GM21423 (cell line): ENCODE data around the gene OGFRL1.
A peak's percentile ranks its signal among the peaks of the same experiment; 100 is the strongest.
"Not testable (repeated sequence)": the region's sequence is repeated elsewhere in the genome, so short reads cannot be mapped to it uniquely, and the experiment has no call there.

Source experiments
- ATAC-seq: cut with Tn5 transposase; IDR thresholded peaks from one replicate; pipeline ENCODE4 v1.9.1; 2021; ENCODE audit warnings: mild to moderate bottlenecking, moderate library complexity; ENCODE audit not compliant: unreplicated experiment

Gene OGFRL1

GRCh38 chr6:71288228-71289038 lies at the start of gene OGFRL1:
Gene OGFRL1 (plus strand): TSS chr6:71288811. CDS start chr6:71288937, 126 bp downstream.
- ATAC-seq = peak; percentile 81

- no peak for ATAC-seq
These were observed 48.9 kb upstream of the OGFRL1 start for GRCh38 chr6:71239694-71240093.

- no peak for ATAC-seq
These were observed 43.2 kb upstream of the OGFRL1 start for GRCh38 chr6:71245265-71246049.

GRCh38 chr6:71246596-71246995 lies 42.0 kb upstream of the OGFRL1 start:
- no peak for ATAC-seq

GRCh38 chr6:71248306-71248765 lies 40.3 kb upstream of the OGFRL1 start:
- peak; percentile 94 for ATAC-seq

- no peak for ATAC-seq
These were observed 39.6 kb upstream of the OGFRL1 start for GRCh38 chr6:71248878-71249544.

GRCh38 chr6:71250099-71250602 lies 38.5 kb upstream of the OGFRL1 start:
- no peak for ATAC-seq

GRCh38 chr6:71252410-71252809 lies 36.2 kb upstream of the OGFRL1 start:
- no peak for ATAC-seq

- ATAC-seq = no peak
These were observed 35.7 kb upstream of the OGFRL1 start for GRCh38 chr6:71252960-71253359.

- no peak for ATAC-seq
These were observed 34.3 kb upstream of the OGFRL1 start for GRCh38 chr6:71254323-71254722.

- no peak for ATAC-seq
These were observed 30.3 kb upstream of the OGFRL1 start for GRCh38 chr6:71258078-71258866.

GRCh38 chr6:71259888-71260604 lies 28.6 kb upstream of the OGFRL1 start:
- no peak for ATAC-seq

- no peak for ATAC-seq
These were observed 25.7 kb upstream of the OGFRL1 start for GRCh38 chr6:71262914-71263313.

- ATAC-seq = not testable (repeated sequence)
These were observed 22.2 kb upstream of the OGFRL1 start for GRCh38 chr6:71266392-71266791.

GRCh38 chr6:71268735-71269437 lies 19.7 kb upstream of the OGFRL1 start:
- ATAC-seq = peak; percentile 83

GRCh38 chr6:71277926-71278600 lies 10.5 kb upstream of the OGFRL1 start:
- peak; percentile 58 for ATAC-seq

GRCh38 chr6:71279321-71279720 lies 9.3 kb upstream of the OGFRL1 start:
- ATAC-seq = no peak

GRCh38 chr6:71279740-71280139 lies 8.9 kb upstream of the OGFRL1 start:
- no peak for ATAC-seq

GRCh38 chr6:71280701-71281100 lies 7.9 kb upstream of the OGFRL1 start:
- ATAC-seq = no peak
